Measurements from ENCODE around the gene TMEM131.

The TMEM131 gene

DNA sequence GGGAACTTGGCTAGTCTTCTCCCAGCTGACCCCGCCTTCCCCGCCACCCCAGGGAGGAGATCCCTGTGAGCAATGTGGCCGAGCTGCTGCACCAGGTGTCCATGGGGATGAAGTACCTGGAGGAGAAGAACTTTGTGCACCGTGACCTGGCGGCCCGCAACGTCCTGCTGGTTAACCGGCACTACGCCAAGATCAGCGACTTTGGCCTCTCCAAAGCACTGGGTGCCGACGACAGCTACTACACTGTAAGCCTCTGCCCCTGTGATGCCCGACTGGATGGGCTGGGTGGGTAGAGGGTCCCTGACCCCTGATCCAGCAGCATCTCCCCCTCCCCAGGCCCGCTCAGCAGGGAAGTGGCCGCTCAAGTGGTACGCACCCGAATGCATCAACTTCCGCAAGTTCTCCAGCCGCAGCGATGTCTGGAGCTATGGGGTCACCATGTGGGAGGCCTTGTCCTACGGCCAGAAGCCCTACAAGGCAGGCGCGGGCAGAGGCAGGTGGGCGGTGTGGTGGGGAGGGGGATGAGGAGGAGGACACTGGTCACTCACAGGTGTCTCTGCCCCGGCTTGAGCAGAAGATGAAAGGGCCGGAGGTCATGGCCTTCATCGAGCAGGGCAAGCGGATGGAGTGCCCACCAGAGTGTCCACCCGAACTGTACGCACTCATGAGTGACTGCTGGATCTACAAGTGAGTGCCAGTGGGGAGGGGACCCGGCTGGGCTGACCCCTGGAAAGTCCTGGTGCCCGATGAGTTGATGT is 258.1 kb downstream of the TMEM131 start:
- Histone ChIP-seq H3K27ac (ENCODE audit: low read length) (no peak overlapping the region), H3K4me1 (ENCODE audit: insufficient read depth, low read length) (no peaks in the 10 kb centered on the region), H3K36me3 (ENCODE audit: insufficient read depth, low read length) (peaks cover 88% of the 10 kb centered on the region), H3K27me3 (ENCODE audit: insufficient read depth, low read length, poor library complexity) (no peaks in the 10 kb centered on the region), H4K20me1 (ENCODE audit: insufficient read depth, low read length) (peaks cover 36% of the 10 kb centered on the region), H3K4me2 (ENCODE audit: insufficient read depth, low read length) (no peak overlapping the region), H2AFZ (ENCODE audit: low read depth, low read length) (no peak overlapping the region), H3K9ac (ENCODE audit: low read depth, low read length) (no peak overlapping the region), H3K4me3 (ENCODE audit: low read depth in 1 of 2, low read length in 2 of 2) (no peak overlapping the region), H3K79me2 (ENCODE audit: insufficient read depth, low read length) (no peaks in the 10 kb centered on the region), H3K9me3 (ENCODE audit: insufficient read depth, low read length, severe bottlenecking) (no peaks in the 10 kb centered on the region)
- ATAC-seq (ENCODE audit: insufficient read depth, low read depth) (no peak), DNase-seq (no peak)
- TF ChIP-seq, protein P1, sequence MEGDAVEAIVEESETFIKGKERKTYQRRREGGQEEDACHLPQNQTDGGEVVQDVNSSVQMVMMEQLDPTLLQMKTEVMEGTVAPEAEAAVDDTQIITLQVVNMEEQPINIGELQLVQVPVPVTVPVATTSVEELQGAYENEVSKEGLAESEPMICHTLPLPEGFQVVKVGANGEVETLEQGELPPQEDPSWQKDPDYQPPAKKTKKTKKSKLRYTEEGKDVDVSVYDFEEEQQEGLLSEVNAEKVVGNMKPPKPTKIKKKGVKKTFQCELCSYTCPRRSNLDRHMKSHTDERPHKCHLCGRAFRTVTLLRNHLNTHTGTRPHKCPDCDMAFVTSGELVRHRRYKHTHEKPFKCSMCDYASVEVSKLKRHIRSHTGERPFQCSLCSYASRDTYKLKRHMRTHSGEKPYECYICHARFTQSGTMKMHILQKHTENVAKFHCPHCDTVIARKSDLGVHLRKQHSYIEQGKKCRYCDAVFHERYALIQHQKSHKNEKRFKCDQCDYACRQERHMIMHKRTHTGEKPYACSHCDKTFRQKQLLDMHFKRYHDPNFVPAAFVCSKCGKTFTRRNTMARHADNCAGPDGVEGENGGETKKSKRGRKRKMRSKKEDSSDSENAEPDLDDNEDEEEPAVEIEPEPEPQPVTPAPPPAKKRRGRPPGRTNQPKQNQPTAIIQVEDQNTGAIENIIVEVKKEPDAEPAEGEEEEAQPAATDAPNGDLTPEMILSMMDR (IDR thresholded peaks at IDR 0.05; ENCODE audit: borderline replicate concordance, extremely low read depth, low read length, poor library complexity, severe bottlenecking) = no peak
- no peak for TF ChIP-seq EZH2 (IDR thresholded peaks at IDR 0.05; ENCODE audit: borderline replicate concordance, low read depth, low read length, severe bottlenecking)

DNA sequence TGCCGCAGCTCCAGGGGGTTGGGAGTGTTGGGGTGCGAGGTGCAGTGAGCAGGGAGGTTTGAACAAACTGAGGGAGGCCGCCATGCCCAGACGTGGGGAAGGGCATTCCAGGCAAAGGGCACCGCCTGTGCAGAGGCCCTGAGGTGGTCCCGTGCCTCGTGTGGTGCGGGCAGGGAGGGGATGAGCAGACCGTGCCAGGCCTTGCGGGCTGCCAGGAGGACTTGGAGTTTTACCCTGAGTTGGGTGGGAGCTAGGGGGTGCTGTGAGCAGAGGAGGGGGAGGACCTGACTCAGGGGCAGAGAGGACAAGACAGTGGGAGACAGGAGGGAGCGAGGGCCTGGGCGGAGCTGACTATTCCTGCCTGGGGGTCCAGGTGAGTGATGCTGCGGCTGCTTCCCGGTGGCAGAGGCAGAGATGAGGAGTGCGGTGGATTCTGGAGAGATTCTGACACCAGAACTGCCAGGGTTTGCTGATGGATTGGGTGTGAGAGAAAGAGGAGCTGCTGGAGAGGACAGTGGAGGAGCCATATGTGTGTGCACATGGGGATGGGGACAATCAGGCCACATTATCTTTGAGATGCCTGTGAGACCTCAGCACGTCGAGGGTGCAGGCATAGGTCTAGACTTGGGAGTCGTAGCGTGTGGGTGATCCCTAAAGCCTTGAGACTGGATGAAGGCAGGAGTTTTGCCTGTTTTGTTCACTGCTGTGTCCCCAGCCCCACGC is 259.0 kb downstream of the TMEM131 start:
- Histone ChIP-seq H3K9me3 (ENCODE audit: insufficient read depth, low read length, severe bottlenecking) (no peaks in the 10 kb centered on the region), H4K20me1 (ENCODE audit: insufficient read depth, low read length) (peaks cover 44% of the 10 kb centered on the region), H2AFZ (ENCODE audit: low read depth, low read length) (no peak overlapping the region), H3K27ac (ENCODE audit: low read length) (no peak overlapping the region), H3K4me1 (ENCODE audit: insufficient read depth, low read length) (no peaks in the 10 kb centered on the region), H3K79me2 (ENCODE audit: insufficient read depth, low read length) (peaks cover 7% of the 10 kb centered on the region), H3K9ac (ENCODE audit: low read depth, low read length) (no peak overlapping the region), H3K36me3 (ENCODE audit: insufficient read depth, low read length) (peaks cover 93% of the 10 kb centered on the region), H3K4me3 (ENCODE audit: low read depth in 1 of 2, low read length in 2 of 2) (no peak overlapping the region), H3K27me3 (ENCODE audit: insufficient read depth, low read length, poor library complexity) (no peaks in the 10 kb centered on the region), H3K4me2 (ENCODE audit: insufficient read depth, low read length) (no peak overlapping the region)
- DNase-seq (no peak), ATAC-seq (ENCODE audit: insufficient read depth, low read depth) (no peak)
- TF ChIP-seq, protein P1 (IDR thresholded peaks at IDR 0.05; ENCODE audit: borderline replicate concordance, extremely low read depth, low read length, poor library complexity, severe bottlenecking) = no peak
- TF ChIP-seq EZH2 (IDR thresholded peaks at IDR 0.05; ENCODE audit: borderline replicate concordance, low read depth, low read length, severe bottlenecking) = no peak

DNA sequence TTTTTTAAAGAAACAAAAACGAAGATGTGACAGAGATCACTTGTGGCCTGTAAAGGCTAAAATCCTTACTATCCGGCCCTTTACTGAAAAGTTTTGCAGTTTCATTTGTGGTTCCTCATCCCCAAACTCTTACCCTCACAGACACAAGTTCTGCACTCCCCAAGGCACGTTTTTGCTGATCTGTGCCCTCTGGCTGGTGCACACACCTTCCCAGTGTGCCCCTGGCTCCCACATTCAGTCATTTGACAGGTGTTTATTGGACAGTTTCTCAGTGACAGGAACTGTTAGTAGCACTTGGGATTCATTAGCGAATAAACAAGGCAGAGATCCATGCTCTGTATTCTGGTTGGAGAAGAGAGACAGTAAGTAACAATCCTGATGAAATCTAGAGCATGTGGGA is 259.6 kb downstream of the TMEM131 start:
- ATAC-seq (ENCODE audit: insufficient read depth, low read depth) (no peak), DNase-seq (no peak)
- Histone ChIP-seq H3K27ac (ENCODE audit: low read length) (no peak overlapping the region), H3K79me2 (ENCODE audit: insufficient read depth, low read length) (peaks cover 13% of the 10 kb centered on the region), H3K4me2 (ENCODE audit: insufficient read depth, low read length) (no peak overlapping the region), H3K9ac (ENCODE audit: low read depth, low read length) (no peak overlapping the region), H3K4me3 (ENCODE audit: low read depth in 1 of 2, low read length in 2 of 2) (no peak overlapping the region), H3K9me3 (ENCODE audit: insufficient read depth, low read length, severe bottlenecking) (no peaks in the 10 kb centered on the region), H2AFZ (ENCODE audit: low read depth, low read length) (no peak overlapping the region), H3K36me3 (ENCODE audit: insufficient read depth, low read length) (peaks cover 94% of the 10 kb centered on the region), H3K27me3 (ENCODE audit: insufficient read depth, low read length, poor library complexity) (no peaks in the 10 kb centered on the region), H3K4me1 (ENCODE audit: insufficient read depth, low read length) (no peaks in the 10 kb centered on the region), H4K20me1 (ENCODE audit: insufficient read depth, low read length) (peaks cover 50% of the 10 kb centered on the region)
- TF ChIP-seq, protein P1 (IDR thresholded peaks at IDR 0.05; ENCODE audit: borderline replicate concordance, extremely low read depth, low read length, poor library complexity, severe bottlenecking) = no peak
- no peak for TF ChIP-seq EZH2 (IDR thresholded peaks at IDR 0.05; ENCODE audit: borderline replicate concordance, low read depth, low read length, severe bottlenecking)

All from DND-41 (cell line).